ENCODE data around the gene TSFM. TPM values are rescaled to one million over a fixed set of nuclear protein-coding genes. Genes with fewer than 3 reads are reported as not detected.

The TSFM gene
- total RNA-seq, 4 donors from 2014 or later = 9.4 to 21.2 (median 13.7) TPM

- H3K27me3 ChIP-seq = no peaks in the 10 kb centered on the region
- H3K9me3 ChIP-seq = no peaks in the 10 kb centered on the region
- no peak overlapping the region for H3K4me3 ChIP-seq
- no peak for TF ChIP-seq POLR2A (IDR thresholded peaks at IDR 0.05)
- no peak for TF ChIP-seq CTCF (IDR thresholded peaks at IDR 0.05)
- H3K27ac ChIP-seq = peak overlapping the region in 1 of 4 donors; percentile 52
- H3K36me3 ChIP-seq = peaks cover 0 to 12% (median 0%) of the 10 kb centered on the region in 3 donors
- no peak for DNase-seq
- peaks cover 10 to 93% (median 75%) of the 10 kb centered on the region in 4 donors for H3K4me1 ChIP-seq
Measured at GRCh38 chr12:57833672-57834071, 51.1 kb downstream of the TSFM start.

GRCh38 chr12:57834086-57834876 is 51.7 kb downstream of the TSFM start:
- DNase-seq = no peak
- no peaks in the 10 kb centered on the region for H3K9me3 ChIP-seq
- peaks cover 10 to 95% (median 78%) of the 10 kb centered on the region in 4 donors for H3K4me1 ChIP-seq
- peaks cover 0 to 6% (median 0%) of the 10 kb centered on the region in 3 donors for H3K36me3 ChIP-seq
- H3K4me3 ChIP-seq = no peak overlapping the region
- peak overlapping the region in 3 of 4 donors; percentile 31 to 57 (median 36) for H3K27ac ChIP-seq
- TF ChIP-seq CTCF (IDR thresholded peaks at IDR 0.05) (no peak), POLR2A (IDR thresholded peaks at IDR 0.05) (no peak)
- no peaks in the 10 kb centered on the region for H3K27me3 ChIP-seq

- Histone ChIP-seq H3K4me1 (peaks cover 10 to 96% (median 83%) of the 10 kb centered on the region in 4 donors), H3K9me3 (no peaks in the 10 kb centered on the region), H3K27me3 (no peaks in the 10 kb centered on the region), H3K4me3 (peak overlapping the region in 2 of 4 donors; percentile 13 to 24), H3K36me3 (peaks cover 0 to 3% (median 0%) of the 10 kb centered on the region in 3 donors), H3K27ac (peak overlapping the region; percentile 24 to 71 (median 48))
- no peak for DNase-seq
- TF ChIP-seq CTCF (IDR thresholded peaks at IDR 0.05) = no peak
Measured at GRCh38 chr12:57835366-57836288, 53.0 kb downstream of the TSFM start.

GRCh38 chr12:57836442-57837375 is 54.1 kb downstream of the TSFM start:
- H3K27me3 ChIP-seq = no peaks in the 10 kb centered on the region
- H3K27ac ChIP-seq = peak overlapping the region; percentile 17 to 71 (median 38)
- H3K36me3 ChIP-seq = peaks cover 0 to 3% (median 0%) of the 10 kb centered on the region in 3 donors
- peak overlapping the region in 3 of 4 donors; percentile 3 to 24 (median 13) for H3K4me3 ChIP-seq
- no peak for TF ChIP-seq POLR2A (IDR thresholded peaks at IDR 0.05)
- TF ChIP-seq CTCF (IDR thresholded peaks at IDR 0.05) = no peak
- peaks cover 15 to 96% (median 81%) of the 10 kb centered on the region in 4 donors for H3K4me1 ChIP-seq
- DNase-seq = peak in 2 of 3 donors; percentile 74 to 75
- no peaks in the 10 kb centered on the region for H3K9me3 ChIP-seq
